ENCODE results near the gene ERC2.
A peak's percentile ranks its signal among the peaks of the same experiment; 100 is the strongest.

ERC2 gene

DNA sequence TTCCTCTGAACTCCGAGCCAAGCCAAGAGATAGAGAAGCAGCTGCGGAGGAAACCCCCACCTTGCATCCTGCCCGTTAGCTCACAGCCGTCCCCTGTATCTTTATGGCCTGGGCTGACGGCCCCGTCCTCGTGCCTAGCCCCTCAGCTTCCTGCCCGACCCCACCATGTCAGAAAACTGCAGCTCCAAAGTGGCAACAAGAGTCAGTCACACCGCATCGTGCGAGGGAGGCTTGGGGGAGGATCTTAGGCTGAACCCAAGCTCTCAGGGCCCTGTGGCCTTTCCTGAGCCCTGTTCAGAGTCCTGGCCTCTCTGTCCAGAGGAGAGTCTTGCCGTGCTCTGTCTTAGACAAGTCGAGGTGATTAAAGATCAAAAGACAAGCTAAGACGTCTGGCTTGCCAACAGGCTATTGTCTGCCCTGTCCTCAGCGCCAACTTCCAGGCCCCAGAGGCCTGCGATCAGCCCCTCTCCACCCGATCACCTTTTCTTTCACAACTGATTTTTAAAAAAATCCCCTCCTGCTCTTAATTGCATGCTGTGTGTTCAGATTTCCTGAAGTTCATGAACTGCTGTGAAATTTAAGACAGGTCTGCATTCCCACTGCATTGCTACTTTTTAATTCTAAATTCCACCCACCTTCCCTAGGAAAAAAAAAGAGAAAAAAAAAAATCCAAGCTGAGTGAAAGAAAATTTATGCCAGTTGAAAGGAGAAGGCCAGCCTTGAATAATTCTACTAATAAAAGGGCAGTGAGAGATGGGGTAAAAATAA is 891.5 kb downstream of the ERC2 start:
- Histone ChIP-seq H3K4me2 (ENCODE audit: low read length) (no peak overlapping the region), H3K27me3 (ENCODE audit: control insufficient read depth, insufficient read depth, low read length) (peaks cover 11% of the 10 kb centered on the region), H3K9me3 (replicated peaks; ENCODE audit: low read length) (no peaks in the 10 kb centered on the region), H3K9ac (ENCODE audit: low read depth, low read length) (no peak overlapping the region), H3K4me3 (ENCODE audit: low read length) (no peak overlapping the region), H3K36me3 (ENCODE audit: insufficient read depth, low read length) (no peaks in the 10 kb centered on the region), H3K4me1 (ENCODE audit: control insufficient read depth, insufficient read depth, low read length) (peaks cover 3% of the 10 kb centered on the region)

DNA sequence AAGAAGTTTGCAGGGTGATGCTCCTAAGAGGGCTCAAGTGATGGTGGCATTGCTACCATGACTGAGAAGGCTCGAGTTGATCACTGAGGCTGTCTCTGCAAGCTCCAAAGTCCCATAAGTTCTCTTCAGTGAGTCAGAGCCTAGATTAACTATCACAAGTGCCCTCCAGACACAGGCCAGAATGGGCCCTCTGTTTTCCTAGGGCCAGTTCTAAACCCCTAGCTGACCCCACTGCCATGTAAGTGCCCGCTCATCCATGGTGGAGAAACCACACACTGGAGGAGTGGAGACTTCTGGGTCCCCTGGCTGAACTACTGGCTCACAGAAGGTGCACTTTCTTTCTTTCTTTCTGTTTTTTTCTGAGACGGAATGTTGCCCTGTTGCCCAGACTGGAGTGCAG is 893.6 kb downstream of the ERC2 start:
- Histone ChIP-seq H3K4me2 (ENCODE audit: low read length) (no peak overlapping the region), H3K9ac (ENCODE audit: low read depth, low read length) (no peak overlapping the region), H3K27me3 (ENCODE audit: control insufficient read depth, insufficient read depth, low read length) (no peaks in the 10 kb centered on the region), H3K36me3 (ENCODE audit: insufficient read depth, low read length) (no peaks in the 10 kb centered on the region), H3K4me3 (ENCODE audit: low read length) (no peak overlapping the region), H3K9me3 (replicated peaks; ENCODE audit: low read length) (no peaks in the 10 kb centered on the region), H3K4me1 (ENCODE audit: control insufficient read depth, insufficient read depth, low read length) (peaks cover 5% of the 10 kb centered on the region)

DNA sequence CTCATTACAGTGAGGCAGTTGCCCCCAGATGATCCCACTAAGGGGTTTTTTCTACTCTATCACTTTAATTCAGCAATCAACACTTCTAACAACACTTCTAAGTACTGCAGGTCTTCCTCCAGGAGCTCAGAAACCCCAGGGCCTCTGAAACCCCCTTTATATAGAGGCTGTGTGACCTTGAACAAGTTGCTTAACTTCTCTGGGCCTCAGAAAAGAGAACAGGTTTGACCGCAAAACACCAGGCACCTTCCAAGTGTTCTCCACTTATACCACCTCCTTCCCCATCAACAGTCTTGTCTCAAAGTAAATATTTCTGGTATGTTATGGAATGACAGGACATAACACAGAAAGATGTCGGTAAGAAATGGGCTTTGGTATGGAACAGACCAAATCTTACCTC is 895.5 kb downstream of the ERC2 start:
- no peaks in the 10 kb centered on the region for H3K36me3 ChIP-seq (ENCODE audit: insufficient read depth, low read length)
- H3K27me3 ChIP-seq (ENCODE audit: control insufficient read depth, insufficient read depth, low read length), result no peaks in the 10 kb centered on the region
- no peak overlapping the region for H3K4me2 ChIP-seq (ENCODE audit: low read length)
- H3K4me3 ChIP-seq (ENCODE audit: low read length), result no peak overlapping the region
- H3K9me3 ChIP-seq (replicated peaks; ENCODE audit: low read length), result no peaks in the 10 kb centered on the region
- no peak overlapping the region for H3K9ac ChIP-seq (ENCODE audit: low read depth, low read length)
- H3K4me1 ChIP-seq (ENCODE audit: control insufficient read depth, insufficient read depth, low read length), result peaks cover 5% of the 10 kb centered on the region

DNA sequence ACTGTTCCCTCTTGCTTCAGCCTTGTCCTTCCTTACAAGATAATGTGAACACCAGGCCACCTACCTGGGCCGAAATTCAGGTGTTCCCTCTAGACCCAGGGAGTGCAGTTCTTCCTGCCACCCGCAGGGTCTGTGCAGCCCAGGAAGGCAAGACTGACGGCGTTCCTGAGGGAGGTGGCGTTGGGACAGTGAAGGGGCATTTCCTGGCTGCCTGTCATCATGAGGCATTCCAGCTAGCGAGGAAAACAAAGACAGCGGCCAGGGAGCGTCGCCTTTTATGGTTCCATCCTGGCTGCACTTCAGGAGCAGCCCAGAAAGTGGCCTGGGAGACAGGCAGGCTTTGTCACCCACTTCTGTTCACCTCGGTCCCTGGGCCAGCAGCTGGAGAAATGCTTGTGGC is 896.4 kb downstream of the ERC2 start:
- Histone ChIP-seq H3K9me3 (replicated peaks; ENCODE audit: low read length) (no peaks in the 10 kb centered on the region), H3K27me3 (ENCODE audit: control insufficient read depth, insufficient read depth, low read length) (no peaks in the 10 kb centered on the region), H3K4me3 (ENCODE audit: low read length) (peak overlapping the region; percentile 4), H3K4me2 (ENCODE audit: low read length) (peak overlapping the region; percentile 34), H3K9ac (ENCODE audit: low read depth, low read length) (no peak overlapping the region), H3K4me1 (ENCODE audit: control insufficient read depth, insufficient read depth, low read length) (peaks cover 5% of the 10 kb centered on the region), H3K36me3 (ENCODE audit: insufficient read depth, low read length) (no peaks in the 10 kb centered on the region)

DNA sequence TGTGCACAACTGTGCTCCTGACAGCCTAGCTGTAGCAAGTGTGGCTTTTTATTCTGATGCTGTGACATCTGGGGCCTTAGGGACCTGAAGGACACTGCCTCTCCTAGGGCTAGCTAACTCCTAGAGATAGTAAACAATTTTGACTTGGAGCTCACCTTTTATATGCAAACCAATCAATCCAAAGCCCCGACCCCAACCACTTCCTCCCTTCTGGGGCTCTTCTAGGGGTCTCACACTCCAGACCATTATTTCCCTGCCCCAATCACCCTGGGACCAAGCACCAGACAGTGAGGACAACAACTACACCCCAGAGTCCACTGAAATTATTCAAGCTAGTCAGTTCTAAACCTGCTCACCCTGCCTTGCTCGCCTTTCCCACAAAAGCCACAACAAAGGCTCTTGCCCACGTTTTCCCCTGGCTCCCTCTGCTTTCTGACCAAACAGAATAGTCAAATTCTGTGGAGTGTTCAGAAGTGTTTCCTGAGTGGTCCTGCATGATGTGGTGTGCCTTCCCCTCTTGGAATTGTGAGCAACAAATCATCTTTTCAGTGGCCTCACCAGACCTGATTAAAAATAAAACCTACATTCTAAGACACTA is 897.0 kb downstream of the ERC2 start:
- Histone ChIP-seq H3K4me2 (ENCODE audit: low read length) (no peak overlapping the region), H3K4me3 (ENCODE audit: low read length) (no peak overlapping the region)

DNA sequence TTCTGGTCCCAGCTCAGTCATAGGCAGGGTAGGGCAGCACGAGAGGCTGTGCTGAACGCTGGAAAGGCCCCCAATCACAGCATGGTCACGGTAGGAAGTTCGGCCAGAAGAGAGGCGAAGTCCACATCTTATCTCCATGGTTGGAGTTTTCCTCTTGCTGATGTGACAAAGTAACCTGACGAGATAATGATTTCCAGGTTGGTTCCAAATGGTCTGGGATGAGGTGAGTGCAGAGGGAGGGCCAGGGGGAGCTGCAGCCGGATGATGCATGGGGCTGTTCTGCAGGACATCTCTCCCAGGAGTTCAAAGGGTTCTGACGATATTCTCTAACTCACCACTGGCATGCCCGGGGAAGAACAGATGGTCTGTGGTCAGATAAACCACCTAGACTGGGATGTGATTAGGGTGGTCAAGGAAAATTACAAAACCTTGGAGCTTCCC is 898.0 kb downstream of the ERC2 start:
- Histone ChIP-seq H3K4me1 (ENCODE audit: control insufficient read depth, insufficient read depth, low read length) (peaks cover 5% of the 10 kb centered on the region), H3K36me3 (ENCODE audit: insufficient read depth, low read length) (no peaks in the 10 kb centered on the region), H3K4me2 (ENCODE audit: low read length) (no peak overlapping the region), H3K9me3 (replicated peaks; ENCODE audit: low read length) (no peaks in the 10 kb centered on the region), H3K9ac (ENCODE audit: low read depth, low read length) (no peak overlapping the region), H3K4me3 (ENCODE audit: low read length) (no peak overlapping the region), H3K27me3 (ENCODE audit: control insufficient read depth, insufficient read depth, low read length) (no peaks in the 10 kb centered on the region)

More for the DNA sequence above, 897.0 kb downstream of the ERC2 start:
- Histone ChIP-seq H3K27me3 (ENCODE audit: control insufficient read depth, insufficient read depth, low read length) (no peaks in the 10 kb centered on the region), H3K9ac (ENCODE audit: low read depth, low read length) (no peak overlapping the region), H3K4me1 (ENCODE audit: control insufficient read depth, insufficient read depth, low read length) (peaks cover 5% of the 10 kb centered on the region), H3K36me3 (ENCODE audit: insufficient read depth, low read length) (no peaks in the 10 kb centered on the region), H3K9me3 (replicated peaks; ENCODE audit: low read length) (no peaks in the 10 kb centered on the region)

DNA sequence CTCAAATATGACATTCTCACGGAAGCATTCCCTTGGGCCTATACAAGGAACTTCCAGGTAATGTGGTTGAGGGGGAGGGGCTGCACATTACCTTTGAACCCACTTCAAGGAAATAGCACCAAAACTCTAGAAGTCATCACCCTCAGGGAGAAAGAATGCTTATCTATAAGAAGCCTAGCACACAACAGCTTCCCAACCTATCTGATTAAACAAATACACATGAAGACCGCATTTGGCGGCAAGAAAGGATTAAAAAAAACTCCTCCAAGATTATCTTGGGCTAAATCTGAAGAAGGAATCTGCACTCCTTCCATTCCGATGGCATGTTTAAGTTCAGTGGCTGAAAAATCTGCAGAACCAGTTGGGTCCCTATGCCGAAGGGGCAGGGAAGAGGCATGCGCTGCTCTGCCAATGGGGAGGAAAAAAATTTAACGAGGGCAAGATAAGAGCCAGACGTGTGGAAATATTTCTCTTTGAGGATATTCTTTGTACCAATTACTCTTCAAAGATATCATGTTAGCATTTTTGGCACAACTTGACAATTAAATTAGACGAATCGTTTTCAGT is 899.2 kb downstream of the ERC2 start:
- H3K4me3 ChIP-seq (ENCODE audit: low read length), result no peak overlapping the region
- H3K36me3 ChIP-seq (ENCODE audit: insufficient read depth, low read length), result no peaks in the 10 kb centered on the region
- H3K4me2 ChIP-seq (ENCODE audit: low read length), result no peak overlapping the region
- H3K4me1 ChIP-seq (ENCODE audit: control insufficient read depth, insufficient read depth, low read length), result peaks cover 5% of the 10 kb centered on the region
- H3K9me3 ChIP-seq (replicated peaks; ENCODE audit: low read length), result no peaks in the 10 kb centered on the region
- no peak overlapping the region for H3K9ac ChIP-seq (ENCODE audit: low read depth, low read length)
- no peaks in the 10 kb centered on the region for H3K27me3 ChIP-seq (ENCODE audit: control insufficient read depth, insufficient read depth, low read length)

DNA sequence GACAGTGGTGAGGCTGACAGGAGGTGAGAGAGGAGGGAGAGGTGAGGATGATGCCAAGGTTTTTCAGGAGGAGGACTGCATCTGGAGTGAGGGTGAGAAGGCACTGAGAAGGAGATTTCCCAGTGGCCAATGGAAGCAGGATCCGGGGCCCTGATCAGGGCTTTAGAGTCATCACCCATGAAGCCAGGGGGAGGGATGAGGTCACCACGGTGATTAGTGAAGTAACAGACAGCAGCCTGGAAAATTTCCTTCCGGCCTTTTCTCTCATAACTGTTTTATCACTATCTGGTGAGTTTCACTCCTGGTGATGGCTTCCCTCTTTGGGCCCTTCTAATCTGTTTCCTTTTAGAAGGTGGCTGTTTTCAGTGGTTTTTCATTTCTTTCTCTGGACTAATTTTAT is 900.7 kb downstream of the ERC2 start:
- Histone ChIP-seq H3K27me3 (ENCODE audit: control insufficient read depth, insufficient read depth, low read length) (no peaks in the 10 kb centered on the region), H3K4me2 (ENCODE audit: low read length) (no peak overlapping the region), H3K9ac (ENCODE audit: low read depth, low read length) (no peak overlapping the region), H3K36me3 (ENCODE audit: insufficient read depth, low read length) (no peaks in the 10 kb centered on the region), H3K9me3 (replicated peaks; ENCODE audit: low read length) (no peaks in the 10 kb centered on the region), H3K4me3 (ENCODE audit: low read length) (no peak overlapping the region), H3K4me1 (ENCODE audit: control insufficient read depth, insufficient read depth, low read length) (peaks cover 5% of the 10 kb centered on the region)

DNA sequence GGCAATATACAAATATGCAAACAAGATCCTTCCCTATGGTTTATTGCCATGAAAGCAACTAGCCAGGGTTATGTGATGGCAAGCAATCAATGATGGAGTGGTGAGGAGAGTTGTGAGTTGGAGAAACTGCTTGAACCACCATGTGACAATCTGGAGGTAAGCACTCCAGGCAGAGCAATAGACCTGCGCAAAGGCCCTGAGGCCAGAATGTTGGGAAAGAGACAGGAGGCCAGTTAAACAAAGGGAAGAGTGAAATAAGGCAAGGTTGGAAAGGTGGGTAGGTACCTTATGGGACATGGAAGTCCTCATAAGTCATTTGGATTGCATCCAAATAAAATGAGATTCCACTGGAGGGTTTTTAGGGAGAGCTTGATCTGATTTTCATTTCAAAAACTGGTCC is 901.1 kb downstream of the ERC2 start:
- no peaks in the 10 kb centered on the region for H3K27me3 ChIP-seq (ENCODE audit: control insufficient read depth, insufficient read depth, low read length)
- no peak overlapping the region for H3K4me3 ChIP-seq (ENCODE audit: low read length)
- H3K4me2 ChIP-seq (ENCODE audit: low read length), result no peak overlapping the region
- H3K9ac ChIP-seq (ENCODE audit: low read depth, low read length), result no peak overlapping the region
- peaks cover 5% of the 10 kb centered on the region for H3K4me1 ChIP-seq (ENCODE audit: control insufficient read depth, insufficient read depth, low read length)
- no peaks in the 10 kb centered on the region for H3K36me3 ChIP-seq (ENCODE audit: insufficient read depth, low read length)
- H3K9me3 ChIP-seq (replicated peaks; ENCODE audit: low read length), result no peaks in the 10 kb centered on the region

DNA sequence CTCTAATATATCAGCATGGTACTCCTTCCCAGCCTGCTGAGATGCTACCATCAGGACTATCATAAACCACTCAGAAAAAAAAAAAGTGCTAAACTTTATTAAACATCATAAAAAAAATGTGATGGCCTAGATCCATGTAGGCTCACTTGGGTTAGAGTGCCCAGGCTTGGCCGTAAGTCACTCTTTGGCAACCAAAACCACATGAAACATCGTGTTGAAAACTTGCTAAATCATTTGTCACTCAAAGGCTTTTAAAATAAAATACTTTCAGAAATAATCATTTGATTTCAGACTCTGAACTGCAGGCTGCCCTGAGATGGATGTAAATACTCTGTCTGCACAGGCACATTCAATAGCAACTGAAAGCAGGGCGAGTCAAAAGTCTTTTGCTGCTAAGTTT is 902.7 kb downstream of the ERC2 start:
- H3K4me2 ChIP-seq (ENCODE audit: low read length), result no peak overlapping the region
- no peak overlapping the region for H3K4me3 ChIP-seq (ENCODE audit: low read length)
- H3K9me3 ChIP-seq (replicated peaks; ENCODE audit: low read length), result no peaks in the 10 kb centered on the region
- H3K27me3 ChIP-seq (ENCODE audit: control insufficient read depth, insufficient read depth, low read length), result no peaks in the 10 kb centered on the region
- no peaks in the 10 kb centered on the region for H3K36me3 ChIP-seq (ENCODE audit: insufficient read depth, low read length)
- no peaks in the 10 kb centered on the region for H3K4me1 ChIP-seq (ENCODE audit: control insufficient read depth, insufficient read depth, low read length)
- H3K9ac ChIP-seq (ENCODE audit: low read depth, low read length), result no peak overlapping the region

DNA sequence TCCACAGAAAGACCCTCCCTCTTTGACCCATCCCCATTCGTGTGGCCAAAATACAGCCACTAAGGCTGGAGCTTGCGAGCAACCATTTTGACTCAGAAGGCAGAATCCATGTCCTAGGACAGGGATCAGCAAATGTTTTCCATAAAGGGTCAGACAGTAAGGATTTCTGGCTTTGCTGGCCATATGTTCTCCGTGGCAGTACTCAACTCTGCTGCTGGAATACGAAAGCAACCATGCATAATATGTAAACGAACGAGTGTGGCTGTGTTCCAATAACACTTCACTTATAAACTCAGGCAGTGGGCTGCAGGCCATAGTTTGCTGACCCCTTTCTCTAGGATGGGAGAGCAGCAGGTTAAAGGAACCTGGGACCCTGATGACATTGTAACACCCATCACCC is 903.5 kb downstream of the ERC2 start:
- Histone ChIP-seq H3K9me3 (replicated peaks; ENCODE audit: low read length) (no peaks in the 10 kb centered on the region), H3K4me1 (ENCODE audit: control insufficient read depth, insufficient read depth, low read length) (no peaks in the 10 kb centered on the region), H3K9ac (ENCODE audit: low read depth, low read length) (no peak overlapping the region), H3K4me2 (ENCODE audit: low read length) (no peak overlapping the region), H3K36me3 (ENCODE audit: insufficient read depth, low read length) (no peaks in the 10 kb centered on the region), H3K4me3 (ENCODE audit: low read length) (no peak overlapping the region), H3K27me3 (ENCODE audit: control insufficient read depth, insufficient read depth, low read length) (no peaks in the 10 kb centered on the region)

DNA sequence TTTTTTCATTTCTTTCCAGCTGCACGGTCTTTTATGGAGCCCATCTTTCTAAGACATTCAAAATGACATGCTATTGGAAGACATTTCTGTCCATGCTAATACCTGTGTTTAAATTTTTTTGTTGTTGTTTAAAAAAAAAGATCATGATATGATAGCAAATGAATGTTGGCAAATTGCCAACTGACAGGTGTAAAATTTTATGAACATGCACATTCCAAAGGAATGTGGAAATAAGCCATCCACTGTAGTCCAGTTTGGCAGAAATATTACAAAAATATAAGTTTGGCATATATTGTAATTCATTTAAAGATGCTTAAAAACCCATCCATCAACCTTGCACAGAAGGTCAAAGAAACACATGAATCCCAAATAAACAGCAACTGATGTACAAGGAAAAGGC is 905.6 kb downstream of the ERC2 start:
- no peaks in the 10 kb centered on the region for H3K9me3 ChIP-seq (replicated peaks; ENCODE audit: low read length)
- no peak overlapping the region for H3K9ac ChIP-seq (ENCODE audit: low read depth, low read length)
- H3K4me2 ChIP-seq (ENCODE audit: low read length), result no peak overlapping the region

More for the DNA sequence above, 905.6 kb downstream of the ERC2 start:
- no peaks in the 10 kb centered on the region for H3K27me3 ChIP-seq (ENCODE audit: control insufficient read depth, insufficient read depth, low read length)
- no peak overlapping the region for H3K4me3 ChIP-seq (ENCODE audit: low read length)
- no peaks in the 10 kb centered on the region for H3K4me1 ChIP-seq (ENCODE audit: control insufficient read depth, insufficient read depth, low read length)
- H3K36me3 ChIP-seq (ENCODE audit: insufficient read depth, low read length), result no peaks in the 10 kb centered on the region
